ENCODE data around the gene EPB41L4B.

Gene EPB41L4B

DNA sequence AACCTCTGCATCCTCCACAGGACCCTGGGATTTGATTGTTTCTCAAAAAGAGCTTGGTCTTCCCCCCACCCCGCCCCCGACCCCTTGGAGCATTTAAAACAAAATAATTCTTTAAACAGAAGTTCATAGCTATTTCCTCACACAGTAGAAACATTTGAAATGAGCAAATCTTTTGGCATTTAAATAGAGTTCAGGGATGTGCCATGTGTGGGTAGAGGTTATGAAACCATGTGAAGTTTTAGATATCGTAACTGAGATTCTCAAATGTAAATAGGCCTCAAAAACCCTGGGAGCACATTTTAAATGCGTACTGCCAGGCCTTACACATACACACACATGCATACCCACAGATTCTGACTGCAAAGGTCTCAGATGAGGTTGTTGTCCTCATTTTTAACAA lies 66.5 kb downstream of the EPB41L4B start:
- Histone ChIP-seq H3K27me3 (ENCODE audit: insufficient read depth, low read length, poor library complexity, severe bottlenecking) (no peaks in the 10 kb centered on the region), H4K20me1 (ENCODE audit: insufficient read depth, low read length, poor library complexity, severe bottlenecking) (no peaks in the 10 kb centered on the region), H3K4me1 (ENCODE audit: insufficient read depth, low read length, poor library complexity, severe bottlenecking) (no peaks in the 10 kb centered on the region), H3K4me2 (ENCODE audit: low read depth, low read length, poor library complexity, severe bottlenecking) (no peak overlapping the region), H3K9me2 (replicated peaks; ENCODE audit: low read depth, low read length) (no peaks in the 10 kb centered on the region), H2AFZ (ENCODE audit: low read length) (no peak overlapping the region), H3F3A (ENCODE audit: low read depth) (no peaks in the 10 kb centered on the region), H3K9ac (ENCODE audit: low read depth, low read length, poor library complexity, severe bottlenecking) (no peak overlapping the region), H3K79me2 (ENCODE audit: insufficient read depth, low read length) (no peaks in the 10 kb centered on the region), H3K4me3 (ENCODE audit: low read length, poor library complexity, severe bottlenecking) (no peak overlapping the region), H3K9me3 (ENCODE audit: insufficient read depth, low read depth, low read length) (no peaks in the 10 kb centered on the region), H3K36me3 (ENCODE audit: insufficient read depth, low read length) (no peaks in the 10 kb centered on the region)
- TF ChIP-seq EZH2phosphoT487 (IDR thresholded peaks at IDR 0.05; ENCODE audit: borderline replicate concordance): no peak
- TF ChIP-seq, protein P1, sequence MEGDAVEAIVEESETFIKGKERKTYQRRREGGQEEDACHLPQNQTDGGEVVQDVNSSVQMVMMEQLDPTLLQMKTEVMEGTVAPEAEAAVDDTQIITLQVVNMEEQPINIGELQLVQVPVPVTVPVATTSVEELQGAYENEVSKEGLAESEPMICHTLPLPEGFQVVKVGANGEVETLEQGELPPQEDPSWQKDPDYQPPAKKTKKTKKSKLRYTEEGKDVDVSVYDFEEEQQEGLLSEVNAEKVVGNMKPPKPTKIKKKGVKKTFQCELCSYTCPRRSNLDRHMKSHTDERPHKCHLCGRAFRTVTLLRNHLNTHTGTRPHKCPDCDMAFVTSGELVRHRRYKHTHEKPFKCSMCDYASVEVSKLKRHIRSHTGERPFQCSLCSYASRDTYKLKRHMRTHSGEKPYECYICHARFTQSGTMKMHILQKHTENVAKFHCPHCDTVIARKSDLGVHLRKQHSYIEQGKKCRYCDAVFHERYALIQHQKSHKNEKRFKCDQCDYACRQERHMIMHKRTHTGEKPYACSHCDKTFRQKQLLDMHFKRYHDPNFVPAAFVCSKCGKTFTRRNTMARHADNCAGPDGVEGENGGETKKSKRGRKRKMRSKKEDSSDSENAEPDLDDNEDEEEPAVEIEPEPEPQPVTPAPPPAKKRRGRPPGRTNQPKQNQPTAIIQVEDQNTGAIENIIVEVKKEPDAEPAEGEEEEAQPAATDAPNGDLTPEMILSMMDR (conservative IDR thresholded peaks at IDR 0.05; ENCODE audit: low read length): no peak

DNA sequence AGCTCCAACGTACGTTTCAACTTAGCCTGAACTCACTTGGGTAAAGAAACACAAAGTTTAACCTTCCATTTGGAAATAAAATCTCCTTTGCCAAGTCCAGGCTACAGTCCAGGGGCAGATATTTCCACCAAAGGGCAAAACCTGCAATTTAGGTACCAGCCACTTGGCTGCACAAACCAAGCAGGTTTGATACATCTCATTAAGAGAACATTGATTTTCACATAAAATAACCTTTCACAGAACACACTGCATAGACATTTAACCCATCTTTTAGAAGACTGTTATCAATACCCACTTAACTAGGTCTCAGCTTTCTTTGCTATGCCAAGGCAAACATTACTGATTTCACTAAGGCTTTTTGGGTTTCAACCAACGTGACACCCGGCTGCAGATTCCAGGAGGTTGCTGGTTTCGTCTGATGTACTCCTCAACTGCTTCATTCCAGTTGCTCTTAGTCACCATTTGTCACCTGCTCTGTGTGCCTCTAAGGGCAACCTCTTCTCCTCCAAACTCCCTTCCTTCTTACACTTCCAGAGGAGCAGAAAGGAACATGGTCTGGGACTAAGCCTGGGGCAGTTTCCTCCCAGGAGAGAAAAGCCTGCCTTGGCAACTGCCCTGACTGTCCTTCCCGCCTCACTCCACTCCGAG lies 67.1 kb downstream of the EPB41L4B start:
- Histone ChIP-seq H3K4me1 (ENCODE audit: insufficient read depth, low read length, poor library complexity, severe bottlenecking) (no peaks in the 10 kb centered on the region), H3F3A (ENCODE audit: low read depth) (no peaks in the 10 kb centered on the region), H3K9me2 (replicated peaks; ENCODE audit: low read depth, low read length) (no peaks in the 10 kb centered on the region), H3K4me3 (ENCODE audit: low read length, poor library complexity, severe bottlenecking) (no peak overlapping the region), H3K79me2 (ENCODE audit: insufficient read depth, low read length) (no peaks in the 10 kb centered on the region), H4K20me1 (ENCODE audit: insufficient read depth, low read length, poor library complexity, severe bottlenecking) (no peaks in the 10 kb centered on the region), H2AFZ (ENCODE audit: low read length) (no peak overlapping the region), H3K27me3 (ENCODE audit: insufficient read depth, low read length, poor library complexity, severe bottlenecking) (no peaks in the 10 kb centered on the region), H3K9me3 (ENCODE audit: insufficient read depth, low read depth, low read length) (no peaks in the 10 kb centered on the region), H3K4me2 (ENCODE audit: low read depth, low read length, poor library complexity, severe bottlenecking) (no peak overlapping the region), H3K9ac (ENCODE audit: low read depth, low read length, poor library complexity, severe bottlenecking) (no peak overlapping the region), H3K36me3 (ENCODE audit: insufficient read depth, low read length) (no peaks in the 10 kb centered on the region)
- TF ChIP-seq, protein P1 (conservative IDR thresholded peaks at IDR 0.05; ENCODE audit: low read length): 0 out of 2 replicates have a peak, but pooled peaks have one; percentile 13
- TF ChIP-seq EZH2phosphoT487 (IDR thresholded peaks at IDR 0.05; ENCODE audit: borderline replicate concordance): no peak

GRCh38 chr9:109253241-109253636 lies 67.6 kb downstream of the EPB41L4B start:
- H3K4me2 ChIP-seq (ENCODE audit: low read depth, low read length, poor library complexity, severe bottlenecking): no peak overlapping the region
- no peaks in the 10 kb centered on the region for H3K4me1 ChIP-seq (ENCODE audit: insufficient read depth, low read length, poor library complexity, severe bottlenecking)
- H3K9me3 ChIP-seq (ENCODE audit: insufficient read depth, low read depth, low read length): no peaks in the 10 kb centered on the region
- no peak overlapping the region for H3K4me3 ChIP-seq (ENCODE audit: low read length, poor library complexity, severe bottlenecking)
- H4K20me1 ChIP-seq (ENCODE audit: insufficient read depth, low read length, poor library complexity, severe bottlenecking): no peaks in the 10 kb centered on the region
- H3K9me2 ChIP-seq (replicated peaks; ENCODE audit: low read depth, low read length): no peaks in the 10 kb centered on the region
- H3K9ac ChIP-seq (ENCODE audit: low read depth, low read length, poor library complexity, severe bottlenecking): no peak overlapping the region
- TF ChIP-seq, protein P1 (conservative IDR thresholded peaks at IDR 0.05; ENCODE audit: low read length): no peak
- TF ChIP-seq EZH2phosphoT487 (IDR thresholded peaks at IDR 0.05; ENCODE audit: borderline replicate concordance): no peak
- no peaks in the 10 kb centered on the region for H3F3A ChIP-seq (ENCODE audit: low read depth)
- H3K27me3 ChIP-seq (ENCODE audit: insufficient read depth, low read length, poor library complexity, severe bottlenecking): no peaks in the 10 kb centered on the region
- H3K36me3 ChIP-seq (ENCODE audit: insufficient read depth, low read length): no peaks in the 10 kb centered on the region
- H3K79me2 ChIP-seq (ENCODE audit: insufficient read depth, low read length): no peaks in the 10 kb centered on the region
- H2AFZ ChIP-seq (ENCODE audit: low read length): no peak overlapping the region
